GM12878 (cell line): ENCODE measurements around the gene LARP4B.

ENCODE experiments used
- CHD2 ChIP-seq: IDR thresholded peaks from 2 replicates; pipeline ENCODE4 v1.6.1; 2011; ENCODE audit warnings: low read depth, low read length, improper control_type of control experiment, borderline replicate concordance
- CHD4 ChIP-seq: fragments of 200-600 bp; sonication (generic); IDR thresholded peaks from 2 replicates; pipeline ENCODE4 v1.6.1; 2016; ENCODE audit warnings: mild to moderate bottlenecking
- CTCF ChIP-seq, 3 experiments: IDR thresholded peaks in 2 of 3; conservative IDR thresholded peaks in 1 of 3; 2 replicates each; pipeline ENCODE4 v1.5.1; 2011; ENCODE audit warnings: low read depth in 3 of 3, low read length in 3 of 3, mild to moderate bottlenecking in 3 of 3, control low read depth in 2 of 3, moderate library complexity in 2 of 3, inconsistent platforms in 1 of 3, mixed read lengths in 1 of 3; ENCODE audit not compliant: control insufficient read depth in 2 of 3, insufficient read depth in 1 of 3; ENCODE audit errors: extremely low read depth in 1 of 3
- ESRRA ChIP-seq: IDR thresholded peaks from 2 replicates; pipeline ENCODE4 v1.6.1; 2012; ENCODE audit warnings: mild to moderate bottlenecking, low read length, improper control_type of control experiment
- JUND ChIP-seq: IDR thresholded peaks from 2 replicates; pipeline ENCODE4 v1.6.1; 2012; ENCODE audit warnings: low read depth, mild to moderate bottlenecking, low read length, improper control_type of control experiment, moderate library complexity
- SMC3 ChIP-seq: IDR thresholded peaks from 2 replicates; pipeline ENCODE4 v1.6.1; 2011; ENCODE audit warnings: low read length, improper control_type of control experiment, borderline replicate concordance

GRCh38 chr10:944034-944831 is 12.7 kb upstream of the LARP4B start:
- TF ChIP-seq SMC3 = no peak
- TF ChIP-seq CHD4 = no peak
- no peak for TF ChIP-seq JUND
- TF ChIP-seq CTCF (IDR thresholded peaks at IDR 0.05 in 2 of 3, conservative IDR thresholded peaks at IDR 0.05 in 1 of 3; ENCODE audit: control insufficient read depth in 2 of 3, extremely low read depth in 1 of 3, insufficient read depth in 1 of 3, low read depth in 3 of 3, low read length in 3 of 3) = no peak
- TF ChIP-seq ESRRA = no peak
- no peak for TF ChIP-seq CHD2
